Transverse colon (tissue), 4 donors: ENCODE data around the gene LRP1B. TPM values are rescaled to one million over a fixed set of nuclear protein-coding genes. Genes with fewer than 3 reads are reported as not detected.

Experiments used
- DNase-seq: peaks from one replicate; pipeline ENCODE4 v3.0.0-alpha.2; 2019
- H3K27ac ChIP-seq, 4 donors: fragments of 200-600 bp; sonication (generic); 2 replicates each; pipeline ENCODE4 v1.5.1; 2016 to 2018; ENCODE audit warnings: inconsistent platforms in 4 of 4
- H3K27me3 ChIP-seq: fragments of 200-600 bp; sonication (generic); 2 replicates; pipeline ENCODE4 v1.5.1; 2017; ENCODE audit warnings: inconsistent platforms
- H3K36me3 ChIP-seq, 4 donors: fragments of 200-600 bp; sonication (generic); 2 replicates each; pipeline ENCODE4 v1.5.1; 2017 to 2019; ENCODE audit warnings: inconsistent platforms in 4 of 4
- H3K4me1 ChIP-seq, 4 donors: fragments of 200-600 bp; sonication (generic); 2 replicates each; pipeline ENCODE4 v1.5.1; 2017 to 2020; ENCODE audit warnings: inconsistent platforms in 4 of 4
- H3K4me3 ChIP-seq, 4 donors: fragments of 200-600 bp; sonication (generic); 1 replicate in 1 of 4; 2 replicates in 3 of 4; pipeline versions ENCODE4 v1.5.1 to v1.6.1; 2017 to 2019; ENCODE audit warnings: inconsistent platforms in 4 of 4
- H3K9me3 ChIP-seq, 2 donors: fragments of 200-600 bp; sonication (generic); 2 replicates each; pipeline ENCODE4 v1.5.1; 2017 to 2019; ENCODE audit warnings: inconsistent platforms in 2 of 2
- EP300 ChIP-seq: sonication (generic); formaldehyde crosslinking; IDR thresholded peaks from one replicate; pipeline ENCODE4 v1.6.1; 2017; ENCODE audit warnings: antibody characterized with exemption, low read depth
- POLR2A ChIP-seq: fragments of 450-650 bp; IDR thresholded peaks from one replicate; pipeline ENCODE4 v1.6.1; 2016; ENCODE audit warnings: antibody characterized with exemption, mild to moderate bottlenecking, moderate library complexity
- POLR2AphosphoS5 ChIP-seq, 3 donors: sonication (generic); formaldehyde crosslinking; IDR thresholded peaks; one replicate each; pipeline ENCODE4 v1.6.1; 2016; ENCODE audit warnings: antibody characterized with exemption in 3 of 3
- WGBS, 2 donors: methylation state at CpG; one replicate each; pipeline ENCODE4 v1.1.5; 2018; ENCODE audit warnings: low coverage in 1 of 2; 5-methylcytosine and 5-hydroxymethylcytosine counted together
- in situ Hi-C, 4 donors: fragments of 200-750 bp; cut with MboI; loops; one replicate each; pipeline versions ENCODE4 v1.15.0 to v1.15.1; 2017; ENCODE audit warnings: low sequenced_read_pairs in 3 of 4, low pct_ligation_motif_present in 1 of 4, low pct_unique_long_range_greater_than_20kb in 1 of 4
- intact Hi-C: fragments of 100-400 bp; cut with DNase I; formaldehyde crosslinking; loops from one replicate; pipeline ENCODE4 v1.15.1; 2023; ENCODE audit warnings: low total_unique reads
- total RNA-seq, 4 donors: library from RNA; depleted of rRNA; stranded (reverse); fragments of >200 nt; gene quantifications; one replicate each; pipeline ENCODE4 v1.1.0, GENCODE V29; 2016
- TF ChIP-seq, protein P1 (sequence below), 5 experiments: fragments of 200-600 bp in 3 of 5; fragments of 450-650 bp in 2 of 5; sonication (generic) in 3 of 5; IDR thresholded peaks; 1 replicate in 2 of 5; 2 replicates in 3 of 5; pipeline ENCODE4 v1.5.1; 2016 to 2017; ENCODE audit warnings: antibody characterized with exemption in 5 of 5, inconsistent platforms in 3 of 5, mild to moderate bottlenecking in 2 of 5, moderate library complexity in 1 of 5

Gene LRP1B
- total RNA-seq, 4 donors from 2014 or later = 0.48 to 5.4 (median 0.82) TPM; not detected in 1

DNA sequence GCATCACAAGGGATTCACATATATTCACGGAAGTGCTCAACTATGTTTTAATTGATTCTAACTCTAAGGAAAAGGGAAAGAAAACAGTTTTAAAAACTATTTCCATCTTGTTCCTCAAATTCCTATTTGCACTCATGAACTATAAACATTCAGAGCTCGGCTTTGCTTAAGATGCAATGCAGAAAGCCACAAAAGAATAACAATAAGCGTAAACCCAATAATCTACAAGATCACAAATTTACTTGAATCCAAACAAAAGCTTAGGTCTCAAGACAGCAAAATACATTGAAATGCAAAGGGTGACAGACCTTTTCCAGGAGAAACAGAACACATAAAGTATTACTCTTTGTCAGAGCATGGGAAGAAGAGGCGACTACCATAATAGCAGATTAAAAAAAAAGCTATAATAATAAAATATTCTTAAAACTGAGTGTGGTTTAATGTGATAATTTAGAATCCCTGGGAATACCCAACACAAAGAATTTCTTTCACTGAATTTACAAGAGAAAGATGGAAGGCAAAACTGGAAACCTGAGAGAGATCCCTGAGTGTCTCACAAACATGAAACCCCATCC lies 1094.9 kb downstream of the LRP1B start:
- 64 to 71% methylated on average over 4 of the region's 4 CpGs for WGBS, 2 donors
- in situ Hi-C loops = no loop called here
- no peak overlapping the region for H3K4me3 ChIP-seq
- no peak for DNase-seq
- no peaks in the 10 kb centered on the region for H3K4me1 ChIP-seq
- TF ChIP-seq, protein P1, sequence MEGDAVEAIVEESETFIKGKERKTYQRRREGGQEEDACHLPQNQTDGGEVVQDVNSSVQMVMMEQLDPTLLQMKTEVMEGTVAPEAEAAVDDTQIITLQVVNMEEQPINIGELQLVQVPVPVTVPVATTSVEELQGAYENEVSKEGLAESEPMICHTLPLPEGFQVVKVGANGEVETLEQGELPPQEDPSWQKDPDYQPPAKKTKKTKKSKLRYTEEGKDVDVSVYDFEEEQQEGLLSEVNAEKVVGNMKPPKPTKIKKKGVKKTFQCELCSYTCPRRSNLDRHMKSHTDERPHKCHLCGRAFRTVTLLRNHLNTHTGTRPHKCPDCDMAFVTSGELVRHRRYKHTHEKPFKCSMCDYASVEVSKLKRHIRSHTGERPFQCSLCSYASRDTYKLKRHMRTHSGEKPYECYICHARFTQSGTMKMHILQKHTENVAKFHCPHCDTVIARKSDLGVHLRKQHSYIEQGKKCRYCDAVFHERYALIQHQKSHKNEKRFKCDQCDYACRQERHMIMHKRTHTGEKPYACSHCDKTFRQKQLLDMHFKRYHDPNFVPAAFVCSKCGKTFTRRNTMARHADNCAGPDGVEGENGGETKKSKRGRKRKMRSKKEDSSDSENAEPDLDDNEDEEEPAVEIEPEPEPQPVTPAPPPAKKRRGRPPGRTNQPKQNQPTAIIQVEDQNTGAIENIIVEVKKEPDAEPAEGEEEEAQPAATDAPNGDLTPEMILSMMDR (IDR thresholded peaks at IDR 0.05) = no peak
- TF ChIP-seq POLR2AphosphoS5 (IDR thresholded peaks at IDR 0.05) (no peak), POLR2A (no peak), EP300 (no peak)
- intact Hi-C loops = no loop called here
- no peaks in the 10 kb centered on the region for H3K9me3 ChIP-seq
- no peak overlapping the region for H3K27ac ChIP-seq
- H3K27me3 ChIP-seq = no peaks in the 10 kb centered on the region
- no peaks in the 10 kb centered on the region for H3K36me3 ChIP-seq

DNA sequence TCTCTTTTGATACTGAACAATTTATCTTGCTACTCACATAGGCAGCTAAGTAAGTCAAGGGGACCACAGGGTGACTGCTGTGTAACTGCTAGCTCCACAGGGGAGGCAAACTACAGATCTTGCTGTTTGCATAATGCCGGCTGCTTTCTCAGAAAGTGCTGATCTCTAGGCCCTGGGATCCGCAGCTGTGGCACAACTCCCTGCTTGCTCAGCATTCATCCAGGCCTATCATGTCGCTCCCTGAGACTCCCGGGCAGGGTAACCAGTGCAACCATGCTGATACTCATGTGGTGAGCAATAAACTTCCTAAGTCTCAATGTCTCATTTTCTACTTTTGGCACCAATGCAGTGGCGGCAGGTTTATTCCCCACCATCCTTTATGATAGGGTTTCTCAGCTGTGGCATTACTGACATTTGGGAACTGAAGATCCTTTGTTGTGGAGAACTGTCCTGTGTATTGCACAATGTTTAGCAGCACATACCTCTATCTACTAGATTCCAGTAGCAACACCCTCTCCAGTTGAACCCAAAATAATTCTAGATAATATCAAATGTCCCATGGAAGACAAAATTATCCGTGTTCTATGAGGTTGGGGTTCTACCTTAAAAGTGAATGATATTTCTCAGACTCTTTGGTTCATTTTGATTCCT lies 1101.3 kb downstream of the LRP1B start:
- Histone ChIP-seq H3K4me3 (no peak overlapping the region), H3K4me1 (no peaks in the 10 kb centered on the region), H3K27ac (no peak overlapping the region), H3K27me3 (no peaks in the 10 kb centered on the region), H3K36me3 (no peaks in the 10 kb centered on the region), H3K9me3 (no peaks in the 10 kb centered on the region)
- TF ChIP-seq, protein P1 (IDR thresholded peaks at IDR 0.05) = no peak
- TF ChIP-seq POLR2AphosphoS5 (IDR thresholded peaks at IDR 0.05) (no peak), EP300 (no peak)
- in situ Hi-C loops (no loop called here), intact Hi-C loops (no loop called here)
- no peak for DNase-seq
- 81 to 86% methylated on average over 1 to 6 of the region's 6 CpGs for WGBS, 2 donors

- in situ Hi-C loops (no loop called here), intact Hi-C loops (no loop called here)
- no peaks in the 10 kb centered on the region for H3K9me3 ChIP-seq
- WGBS, 2 donors = 70 to 88% methylated on average over 1 of the region's 1 CpG
- DNase-seq = no peak
- no peak overlapping the region for H3K4me3 ChIP-seq
- H3K36me3 ChIP-seq = no peaks in the 10 kb centered on the region
- H3K4me1 ChIP-seq = no peaks in the 10 kb centered on the region
- H3K27ac ChIP-seq = no peak overlapping the region
- TF ChIP-seq, protein P1 (IDR thresholded peaks at IDR 0.05) = no peak
- TF ChIP-seq POLR2A (no peak), POLR2AphosphoS5 (IDR thresholded peaks at IDR 0.05) (no peak), EP300 (no peak)
- H3K27me3 ChIP-seq = no peaks in the 10 kb centered on the region
These were observed 1103.6 kb downstream of the LRP1B start for GRCh38 chr2:141027221-141027620.

- H3K36me3 ChIP-seq = no peaks in the 10 kb centered on the region
- in situ Hi-C loops = no loop called here
- no peaks in the 10 kb centered on the region for H3K27me3 ChIP-seq
- H3K4me1 ChIP-seq = no peaks in the 10 kb centered on the region
- no peaks in the 10 kb centered on the region for H3K9me3 ChIP-seq
- WGBS, 2 donors = 83 to 100% methylated on average over 1 of the region's 1 CpG
- H3K27ac ChIP-seq = no peak overlapping the region
- no peak for DNase-seq
- no peak for TF ChIP-seq EP300
- TF ChIP-seq, protein P1 (IDR thresholded peaks at IDR 0.05) = no peak
- TF ChIP-seq POLR2A = no peak
- TF ChIP-seq POLR2AphosphoS5 (IDR thresholded peaks at IDR 0.05) = no peak
- intact Hi-C loops = no loop called here
- H3K4me3 ChIP-seq = no peak overlapping the region
These were observed 1109.2 kb downstream of the LRP1B start for GRCh38 chr2:141021611-141022010.
